SU-DHL-6 (cell line): Measurements from ENCODE around the gene SMAD3.
A peak's percentile ranks its signal among the peaks of the same experiment; 100 is the strongest.
"Not testable (repeated sequence)": the region's sequence is repeated elsewhere in the genome, so short reads cannot be mapped to it uniquely, and the experiment has no call there.

Source experiments
- H2AFZ ChIP-seq: fragments of 200-600 bp; sonication (generic); 2 replicates; pipeline ENCODE4 v1.6.1; 2014; ENCODE audit warnings: low read depth, mild to moderate bottlenecking, moderate library complexity, mixed read lengths, antibody characterized with exemption, low read length; ENCODE audit not compliant: severe bottlenecking
- H3F3A ChIP-seq: fragments of 200-600 bp; shearing (Covaris generic); 2 replicates; pipeline ENCODE4 v1.6.0; 2016; ENCODE audit warnings: antibody characterized with exemption, mild to moderate bottlenecking; ENCODE audit not compliant: insufficient read depth
- H3K27ac ChIP-seq: fragments of 200-600 bp; sonication (generic); 2 replicates; pipeline ENCODE4 v1.5.1; 2016; ENCODE audit warnings: low read depth, mild to moderate bottlenecking, low read length, moderate library complexity, mixed read lengths
- H3K27me3 ChIP-seq: fragments of 200-600 bp; sonication (generic), shearing (Covaris generic); 2 replicates; pipeline ENCODE4 v1.6.0; 2014; ENCODE audit warnings: mild to moderate bottlenecking, low read length
- H3K36me3 ChIP-seq: fragments of 200-600 bp; sonication (generic); 2 replicates; pipeline ENCODE4 v1.6.1; 2014; ENCODE audit warnings: mild to moderate bottlenecking, low read length, mixed read lengths
- H3K4me2 ChIP-seq: fragments of 300-600, 200-600 bp; shearing (Covaris generic), sonication (generic); 2 replicates; pipeline ENCODE4 v1.6.0; 2014; ENCODE audit warnings: low read length, low read depth, mild to moderate bottlenecking; ENCODE audit not compliant: poor library complexity, severe bottlenecking
- H3K4me3 ChIP-seq: fragments of 200-600 bp; sonication (generic); 2 replicates; pipeline ENCODE4 v1.5.1; 2014; ENCODE audit warnings: antibody characterized with exemption, low read length, mild to moderate bottlenecking, mixed read lengths; ENCODE audit not compliant: insufficient read depth, poor library complexity, severe bottlenecking
- H3K79me2 ChIP-seq: fragments of 200-600 bp; sonication (generic); 2 replicates; pipeline ENCODE4 v1.6.1; 2014; ENCODE audit warnings: mild to moderate bottlenecking, low read length, moderate library complexity; ENCODE audit not compliant: insufficient read depth
- H3K9ac ChIP-seq: fragments of 200-600 bp; sonication (generic); 2 replicates; pipeline ENCODE4 v1.7.0; 2014; ENCODE audit warnings: mild to moderate bottlenecking, low read length
- H3K9me2 ChIP-seq: fragments of 200-600 bp; sonication (generic); replicated peaks from 2 replicates; pipeline ENCODE4 v1.6.1; 2014; ENCODE audit warnings: low read length; ENCODE audit not compliant: insufficient read depth
- H3K9me3 ChIP-seq: fragments of 200-600 bp; sonication (generic); 2 replicates; pipeline ENCODE4 v1.6.1; 2014; ENCODE audit warnings: low read length, mixed read lengths; ENCODE audit not compliant: insufficient read depth
- H4K20me1 ChIP-seq: fragments of 200-600 bp; sonication (generic); 2 replicates; pipeline ENCODE4 v1.6.1; 2014; ENCODE audit warnings: low read depth, mild to moderate bottlenecking, antibody characterized with exemption, low read length, moderate library complexity, mixed read lengths
- EZH2phosphoT487 ChIP-seq: fragments of 200-600 bp; sonication (generic), shearing (Covaris generic); conservative IDR thresholded peaks from 2 replicates; pipeline ENCODE4 v1.6.1; 2018; ENCODE audit warnings: mild to moderate bottlenecking, antibody characterized with exemption, low read length, moderate library complexity, mixed read lengths
- TF ChIP-seq, protein P1 (sequence below): fragments of 200-600 bp; sonication (generic); IDR thresholded peaks from one replicate; pipeline ENCODE4 v1.5.1; 2017; ENCODE audit warnings: antibody characterized with exemption, mild to moderate bottlenecking, low read length, moderate library complexity; ENCODE audit not compliant: insufficient read depth, poor library complexity, severe bottlenecking

Gene SMAD3

GRCh38 chr15:67074886-67075229 lies 9.5 kb downstream of the SMAD3 start:
- Histone ChIP-seq H3K9me3 (no peaks in the 10 kb centered on the region), H3K4me3 (no peak overlapping the region), H3K27ac (peak overlapping the region; percentile 84), H3K4me2 (peak overlapping the region; percentile 53), H3K79me2 (peaks cover 55% of the 10 kb centered on the region), H3K27me3 (no peaks in the 10 kb centered on the region), H3K36me3 (no peaks in the 10 kb centered on the region), H3F3A (peaks cover 34% of the 10 kb centered on the region), H3K9me2 (no peaks in the 10 kb centered on the region), H3K9ac (0 out of 2 replicates have a peak overlapping the region, but pooled peaks have one; percentile 9), H4K20me1 (no peaks in the 10 kb centered on the region), H2AFZ (no peak overlapping the region)
- TF ChIP-seq, protein P1, sequence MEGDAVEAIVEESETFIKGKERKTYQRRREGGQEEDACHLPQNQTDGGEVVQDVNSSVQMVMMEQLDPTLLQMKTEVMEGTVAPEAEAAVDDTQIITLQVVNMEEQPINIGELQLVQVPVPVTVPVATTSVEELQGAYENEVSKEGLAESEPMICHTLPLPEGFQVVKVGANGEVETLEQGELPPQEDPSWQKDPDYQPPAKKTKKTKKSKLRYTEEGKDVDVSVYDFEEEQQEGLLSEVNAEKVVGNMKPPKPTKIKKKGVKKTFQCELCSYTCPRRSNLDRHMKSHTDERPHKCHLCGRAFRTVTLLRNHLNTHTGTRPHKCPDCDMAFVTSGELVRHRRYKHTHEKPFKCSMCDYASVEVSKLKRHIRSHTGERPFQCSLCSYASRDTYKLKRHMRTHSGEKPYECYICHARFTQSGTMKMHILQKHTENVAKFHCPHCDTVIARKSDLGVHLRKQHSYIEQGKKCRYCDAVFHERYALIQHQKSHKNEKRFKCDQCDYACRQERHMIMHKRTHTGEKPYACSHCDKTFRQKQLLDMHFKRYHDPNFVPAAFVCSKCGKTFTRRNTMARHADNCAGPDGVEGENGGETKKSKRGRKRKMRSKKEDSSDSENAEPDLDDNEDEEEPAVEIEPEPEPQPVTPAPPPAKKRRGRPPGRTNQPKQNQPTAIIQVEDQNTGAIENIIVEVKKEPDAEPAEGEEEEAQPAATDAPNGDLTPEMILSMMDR: no peak
- no peak for TF ChIP-seq EZH2phosphoT487

GRCh38 chr15:67075555-67076135 lies 10.2 kb downstream of the SMAD3 start:
- Histone ChIP-seq H3K79me2 (peaks cover 54% of the 10 kb centered on the region), H3K27ac (peak overlapping the region; percentile 84), H3F3A (peaks cover 42% of the 10 kb centered on the region), H3K4me2 (peak overlapping the region; percentile 53), H3K9ac (peak overlapping the region; percentile 26)
- not testable (repeated sequence) for H4K20me1 ChIP-seq, H3K9me3 ChIP-seq, H3K9me2 ChIP-seq, H3K4me3 ChIP-seq, H3K36me3 ChIP-seq, H2AFZ ChIP-seq, H3K27me3 ChIP-seq

- Histone ChIP-seq H3K27me3 (no peaks in the 10 kb centered on the region), H3K9me2 (no peaks in the 10 kb centered on the region), H4K20me1 (no peaks in the 10 kb centered on the region), H3F3A (peaks cover 46% of the 10 kb centered on the region), H3K27ac (peak overlapping the region; percentile 84), H3K9me3 (no peaks in the 10 kb centered on the region), H3K79me2 (peaks cover 48% of the 10 kb centered on the region), H3K36me3 (no peaks in the 10 kb centered on the region), H2AFZ (no peak overlapping the region), H3K9ac (peak overlapping the region; percentile 26), H3K4me3 (no peak overlapping the region), H3K4me2 (peak overlapping the region; percentile 43)
- no peak for TF ChIP-seq EZH2phosphoT487
- TF ChIP-seq, protein P1: no peak
Measured at GRCh38 chr15:67076147-67076843, 10.9 kb downstream of the SMAD3 start.

GRCh38 chr15:67077641-67078215 lies 12.3 kb downstream of the SMAD3 start:
- H3K36me3 ChIP-seq: no peaks in the 10 kb centered on the region
- TF ChIP-seq, protein P1: no peak
- no peak for TF ChIP-seq EZH2phosphoT487
- no peak overlapping the region for H2AFZ ChIP-seq
- H3K4me2 ChIP-seq: peak overlapping the region; percentile 43
- no peaks in the 10 kb centered on the region for H4K20me1 ChIP-seq
- peaks cover 51% of the 10 kb centered on the region for H3K79me2 ChIP-seq
- peak overlapping the region; percentile 30 for H3K9ac ChIP-seq
- H3K9me3 ChIP-seq: no peaks in the 10 kb centered on the region
- no peaks in the 10 kb centered on the region for H3K9me2 ChIP-seq
- no peak overlapping the region for H3K4me3 ChIP-seq
- peaks cover 58% of the 10 kb centered on the region for H3F3A ChIP-seq
- H3K27me3 ChIP-seq: no peaks in the 10 kb centered on the region
- H3K27ac ChIP-seq: peak overlapping the region; percentile 84
